Endothelial cell of umbilical vein (primary cell): ENCODE measurements around the gene OR10A3. TPM values are rescaled to one million over a fixed set of nuclear protein-coding genes. Genes with fewer than 3 reads are reported as not detected.

Source experiments
- BruUV-seq: library from RNA; stranded (reverse); fragments of 400-500 nt; replicated peaks from 2 replicates; lab custom pipeline; 2021; lab: Mats Ljungman, UMichigan
- CTCF ChIA-PET: fragments of 300-600, 350-600 bp; sonication (Branson Sonifier 250); formaldehyde crosslinking; loops from one replicate; lab custom pipeline; 2021; ENCODE audit warnings: antibody characterized with exemption, inconsistent platforms; lab: Charles Lee
- POLR2A ChIA-PET: fragments of 300-600, 350-600 bp; sonication (Branson Sonifier 250); formaldehyde crosslinking; loops from one replicate; lab custom pipeline; 2021; ENCODE audit warnings: antibody characterized with exemption, inconsistent platforms; lab: Charles Lee
- DNase-seq: peaks from one replicate; pipeline ENCODE4 v3.0.0-alpha.2; 2011; ENCODE audit warnings: low read depth, low spot score
- FAIRE-seq: peaks from 2 replicates; lab custom pipeline; 2011; peaks lifted over from hg19 to GRCh38; lab: Jason Lieb, UNC
- H2AFZ ChIP-seq: 2 replicates; pipeline ENCODE4 v1.6.0; 2012; ENCODE audit warnings: low read depth, low read length, control low read depth, inconsistent platforms
- H3K27ac ChIP-seq: 2 replicates; pipeline ENCODE4 v1.5.1; 2011; ENCODE audit warnings: low read depth, mild to moderate bottlenecking, control low read depth, low read length, moderate library complexity; ENCODE audit not compliant: insufficient read depth
- H3K27me3 ChIP-seq, 2 experiments: 2 replicates each; pipeline versions ENCODE4 v1.6.0 to v1.6.1; 2011; ENCODE audit warnings: low read length in 2 of 2, mixed read lengths in 1 of 2; ENCODE audit not compliant: control insufficient read depth in 2 of 2, insufficient read depth in 2 of 2
- H3K36me3 ChIP-seq, 2 experiments: 2 replicates in 1 of 2; 3 replicates in 1 of 2; pipeline ENCODE4 v1.5.1; 2011; ENCODE audit warnings: low read length in 2 of 2, mild to moderate bottlenecking in 1 of 2, moderate library complexity in 1 of 2; ENCODE audit not compliant: control insufficient read depth in 2 of 2, insufficient read depth in 2 of 2; ENCODE audit errors: extremely low read depth in 1 of 2
- H3K4me1 ChIP-seq: 3 replicates; pipeline ENCODE4 v1.5.1; 2011; ENCODE audit warnings: mild to moderate bottlenecking, low read length; ENCODE audit not compliant: control insufficient read depth, insufficient read depth; ENCODE audit errors: extremely low read depth
- H3K4me2 ChIP-seq: 2 replicates; pipeline ENCODE4 v1.6.1; 2011; ENCODE audit warnings: low read length, control low read depth, mixed read lengths; ENCODE audit not compliant: insufficient read depth
- H3K4me3 ChIP-seq, 3 experiments: fragments of 200-600 bp in 1 of 3; sonication (generic), shearing (Covaris generic) in 1 of 3; replicated peaks in 1 of 3; 2 replicates each; pipeline ENCODE4 v1.5.1; 2011 to 2016; ENCODE audit warnings: control low read depth in 3 of 3, low read length in 3 of 3, mild to moderate bottlenecking in 2 of 3, inconsistent platforms in 1 of 3, low read depth in 1 of 3, moderate library complexity in 1 of 3; ENCODE audit not compliant: insufficient read depth in 1 of 3
- H3K79me2 ChIP-seq: 2 replicates; pipeline ENCODE4 v1.6.0; 2012; ENCODE audit warnings: low read length, inconsistent platforms; ENCODE audit not compliant: control insufficient read depth, insufficient read depth
- H3K9ac ChIP-seq: replicated peaks from 2 replicates; pipeline ENCODE3; 2011; ENCODE audit warnings: low read length, control low read depth; ENCODE audit not compliant: insufficient read depth; ENCODE audit errors: extremely low read depth
- H3K9me1 ChIP-seq: replicated peaks from 3 replicates; pipeline ENCODE4 v1.6.0; 2011; ENCODE audit warnings: mild to moderate bottlenecking, low read length; ENCODE audit not compliant: control insufficient read depth, insufficient read depth; ENCODE audit errors: extremely low read depth
- H3K9me3 ChIP-seq: replicated peaks from 2 replicates; pipeline ENCODE4 v1.5.1; 2012; ENCODE audit warnings: low read length, inconsistent platforms; ENCODE audit not compliant: control insufficient read depth, insufficient read depth
- H4K20me1 ChIP-seq: replicated peaks from 2 replicates; pipeline ENCODE3; 2011; ENCODE audit warnings: mild to moderate bottlenecking, low read length; ENCODE audit not compliant: control insufficient read depth, insufficient read depth; ENCODE audit errors: extremely low read depth
- EZH2 ChIP-seq: IDR thresholded peaks from 2 replicates; pipeline ENCODE4 v1.6.1; 2012; ENCODE audit warnings: borderline replicate concordance, low read depth, mild to moderate bottlenecking, moderate library complexity, low read length, inconsistent platforms; ENCODE audit not compliant: severe bottlenecking
- FOS ChIP-seq: IDR thresholded peaks from 2 replicates; pipeline ENCODE4 v1.6.1; 2011; ENCODE audit warnings: mild to moderate bottlenecking, low read length, moderate library complexity, borderline replicate concordance; ENCODE audit not compliant: insufficient read depth
- GATA2 ChIP-seq: IDR thresholded peaks from 2 replicates; pipeline ENCODE4 v1.7.0; 2011; ENCODE audit warnings: low read depth, mild to moderate bottlenecking, moderate library complexity, mixed read lengths, low read length; ENCODE audit not compliant: insufficient read length, insufficient read depth
- JUN ChIP-seq: IDR thresholded peaks from 2 replicates; pipeline ENCODE4 v1.6.1; 2011; ENCODE audit warnings: borderline replicate concordance, low read depth; ENCODE audit not compliant: insufficient read length, insufficient read depth
- MYC ChIP-seq: IDR thresholded peaks from one replicate; pipeline ENCODE4 v1.6.1; 2011; ENCODE audit warnings: mild to moderate bottlenecking, low read depth, low read length
- POLR2A ChIP-seq: IDR thresholded peaks from 2 replicates; pipeline ENCODE4 v1.6.1; 2012; ENCODE audit warnings: low read depth, mild to moderate bottlenecking, control low read depth, low read length
- POLR2AphosphoS5 ChIP-seq: IDR thresholded peaks from 2 replicates; pipeline ENCODE4 v1.6.1; 2012; ENCODE audit warnings: low read depth, mild to moderate bottlenecking, control low read depth, low read length, moderate library complexity; ENCODE audit not compliant: insufficient read depth
- dilution Hi-C: fragments of 300-500 bp; cut with MboI; formaldehyde crosslinking; loops from one replicate; pipeline ENCODE4 v1.15.0; 2019; ENCODE audit warnings: low sequenced_read_pairs; ENCODE audit not compliant: extremely low pct_ligation_motif_present
- intact Hi-C: fragments of 100-400 bp; cut with micrococcal nuclease; formaldehyde crosslinking; loops from one replicate; pipeline ENCODE4 v1.10.0; 2022
- polyA plus RNA-seq, 4 experiments: library from polyadenylated mRNA; depleted of rRNA in 3 of 4; stranded (reverse) in 3 of 4; unstranded in 1 of 4; fragments of >200 nt; gene quantifications; 2 replicates each; pipeline versions ENCODE4 v1.2.1 to v1.2.3, GENCODE V29; 2011 to 2012; ENCODE audit warnings: missing spikeins in 1 of 4
- total RNA-seq: library from RNA; stranded (reverse); gene quantifications from 2 replicates; pipeline ENCODE4 v1.2.3, GENCODE V29; 2021
- TF ChIP-seq, protein P1 (sequence below): IDR thresholded peaks from 2 replicates; pipeline ENCODE4 v1.6.1; 2011; ENCODE audit not compliant: insufficient read depth, insufficient read length
- TF ChIP-seq, protein P2 (sequence below), 2 donors: IDR thresholded peaks; 1 replicate in 1 of 2; 2 replicates in 1 of 2; pipeline ENCODE4 v1.5.1; 2011; ENCODE audit warnings: low read length in 2 of 2, mild to moderate bottlenecking in 2 of 2, moderate library complexity in 2 of 2, control low read depth in 1 of 2, inconsistent platforms in 1 of 2, low read depth in 1 of 2; ENCODE audit not compliant: insufficient read depth in 1 of 2; ENCODE audit errors: extremely low read depth in 1 of 2

Gene OR10A3
- total and polyA plus RNA-seq, 2 donors (not counting 3 experiments of a cell fraction or from before 2014, with no cell fraction given) = not detected

DNA sequence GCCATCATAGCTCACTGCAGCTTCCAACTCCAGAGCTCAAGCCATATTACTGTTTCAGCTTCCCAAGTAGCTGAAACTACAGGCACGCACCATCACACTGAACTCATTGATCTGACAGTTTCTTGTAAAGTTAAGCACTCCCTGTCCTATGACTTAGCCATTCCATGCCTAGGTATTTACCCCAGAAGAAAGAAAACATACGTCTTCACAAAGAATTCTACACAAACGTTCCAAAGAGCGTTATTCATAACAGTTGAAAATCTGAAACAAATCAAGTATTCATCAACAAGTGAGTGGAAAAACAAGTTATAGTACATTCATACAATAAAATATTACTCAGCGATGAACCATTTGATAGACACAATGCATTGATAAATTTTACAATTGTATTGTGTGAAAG is 31.5 kb upstream of the OR10A3 start:
- Histone ChIP-seq H2AFZ (no peak overlapping the region), H3K27me3 (no peaks in the 10 kb centered on the region), H3K36me3 (no peaks in the 10 kb centered on the region), H3K4me2 (no peak overlapping the region), H3K9me1 (no peaks in the 10 kb centered on the region), H3K4me1 (peaks cover 24% of the 10 kb centered on the region), H3K27ac (no peak overlapping the region), H3K79me2 (no peaks in the 10 kb centered on the region), H3K4me3 (no peak overlapping the region), H3K9me3 (no peaks in the 10 kb centered on the region), H4K20me1 (no peaks in the 10 kb centered on the region), H3K9ac (no peak overlapping the region)
- no TSS peak for BruUV-seq
- ChIA-PET CTCF (interaction anchor here (1.4 kb wide), 1 partner anchor 13 kb away, joined by 5 read pairs; the partner anchor contains the start of gene EIF3F), POLR2A (no interaction called here)
- DNase-seq (no peak), FAIRE-seq (no peak)
- intact Hi-C loops (no loop called here), dilution Hi-C loops (no loop called here)
- TF ChIP-seq GATA2 (no peak), EZH2 (no peak), POLR2AphosphoS5 (no peak), JUN (no peak), POLR2A (no peak), MYC (no peak), FOS (no peak)
- TF ChIP-seq, protein P1, sequence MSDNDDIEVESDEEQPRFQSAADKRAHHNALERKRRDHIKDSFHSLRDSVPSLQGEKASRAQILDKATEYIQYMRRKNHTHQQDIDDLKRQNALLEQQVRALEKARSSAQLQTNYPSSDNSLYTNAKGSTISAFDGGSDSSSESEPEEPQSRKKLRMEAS = no peak
- TF ChIP-seq, protein P2, sequence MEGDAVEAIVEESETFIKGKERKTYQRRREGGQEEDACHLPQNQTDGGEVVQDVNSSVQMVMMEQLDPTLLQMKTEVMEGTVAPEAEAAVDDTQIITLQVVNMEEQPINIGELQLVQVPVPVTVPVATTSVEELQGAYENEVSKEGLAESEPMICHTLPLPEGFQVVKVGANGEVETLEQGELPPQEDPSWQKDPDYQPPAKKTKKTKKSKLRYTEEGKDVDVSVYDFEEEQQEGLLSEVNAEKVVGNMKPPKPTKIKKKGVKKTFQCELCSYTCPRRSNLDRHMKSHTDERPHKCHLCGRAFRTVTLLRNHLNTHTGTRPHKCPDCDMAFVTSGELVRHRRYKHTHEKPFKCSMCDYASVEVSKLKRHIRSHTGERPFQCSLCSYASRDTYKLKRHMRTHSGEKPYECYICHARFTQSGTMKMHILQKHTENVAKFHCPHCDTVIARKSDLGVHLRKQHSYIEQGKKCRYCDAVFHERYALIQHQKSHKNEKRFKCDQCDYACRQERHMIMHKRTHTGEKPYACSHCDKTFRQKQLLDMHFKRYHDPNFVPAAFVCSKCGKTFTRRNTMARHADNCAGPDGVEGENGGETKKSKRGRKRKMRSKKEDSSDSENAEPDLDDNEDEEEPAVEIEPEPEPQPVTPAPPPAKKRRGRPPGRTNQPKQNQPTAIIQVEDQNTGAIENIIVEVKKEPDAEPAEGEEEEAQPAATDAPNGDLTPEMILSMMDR (IDR thresholded peaks at IDR 0.05; ENCODE audit: extremely low read depth in 1 of 2, insufficient read depth in 1 of 2, low read depth in 1 of 2, low read length in 2 of 2) = no peak
